ENCODE results near the gene DAB2IP.
"Not testable (repeated sequence)": the region's sequence is repeated elsewhere in the genome, so short reads cannot be mapped to it uniquely, and the experiment has no call there.

Gene DAB2IP

DNA sequence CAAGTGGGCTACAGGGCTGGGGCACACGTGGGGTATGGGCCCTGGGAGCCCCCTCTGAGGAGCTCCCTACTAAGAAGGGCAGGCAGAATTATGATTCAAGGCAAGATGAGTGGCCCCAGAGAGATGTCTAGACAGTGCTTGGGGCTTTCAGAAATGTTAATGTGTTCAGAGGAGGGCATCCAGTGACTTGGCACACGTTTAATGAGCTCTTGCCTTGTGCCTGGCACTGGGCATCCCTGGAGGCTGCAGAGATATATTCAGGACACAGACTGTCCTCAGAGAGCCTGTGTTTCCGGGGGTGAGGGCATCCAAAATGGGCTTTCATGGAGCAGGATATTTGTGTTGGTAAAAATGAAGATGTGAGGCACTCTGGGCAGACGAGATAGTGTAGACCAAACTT, 25.4 kb upstream of the DAB2IP start:
- DNase-seq, result no peak

DNA sequence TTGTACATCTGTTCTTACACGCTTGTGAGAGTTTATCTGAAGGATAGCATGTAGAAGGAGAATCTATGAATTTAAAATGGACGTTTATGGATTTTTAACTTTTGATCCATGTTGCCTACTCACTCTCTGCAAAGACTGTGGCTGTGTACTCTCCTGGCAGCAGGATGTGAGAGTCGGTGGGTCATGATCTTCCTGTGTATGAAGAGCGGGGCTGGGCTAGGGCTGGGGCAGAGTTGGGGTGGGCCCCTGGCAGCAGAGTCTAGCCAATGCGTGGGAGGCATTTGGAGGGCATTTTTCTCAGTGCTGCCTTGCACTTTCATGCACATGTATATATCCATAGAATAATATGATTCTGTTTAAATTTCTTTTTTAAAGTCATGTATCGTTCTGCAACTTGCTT, 24.0 kb upstream of the DAB2IP start:
- no peak for DNase-seq

DNA sequence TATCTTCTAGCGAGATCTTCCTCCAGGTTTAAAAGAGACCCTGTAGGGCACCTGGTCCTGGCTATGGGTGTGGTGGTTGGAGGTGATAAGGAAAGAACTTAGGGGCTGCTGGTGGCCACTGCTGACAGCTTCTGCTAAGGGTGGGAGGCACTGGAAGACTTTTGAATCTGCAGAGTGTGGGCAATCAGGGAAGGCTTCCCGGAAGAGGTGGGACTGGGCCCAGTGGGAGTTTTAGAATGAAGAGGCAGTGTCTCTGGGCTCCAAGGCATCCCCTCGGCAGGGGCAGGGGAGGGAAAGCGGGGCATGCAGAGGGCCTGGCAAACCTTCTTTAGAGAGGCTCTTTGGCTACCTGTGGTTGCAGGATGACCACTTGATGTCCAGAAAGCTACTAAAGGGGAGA, 23.0 kb upstream of the DAB2IP start:
- no peak for DNase-seq

DNA sequence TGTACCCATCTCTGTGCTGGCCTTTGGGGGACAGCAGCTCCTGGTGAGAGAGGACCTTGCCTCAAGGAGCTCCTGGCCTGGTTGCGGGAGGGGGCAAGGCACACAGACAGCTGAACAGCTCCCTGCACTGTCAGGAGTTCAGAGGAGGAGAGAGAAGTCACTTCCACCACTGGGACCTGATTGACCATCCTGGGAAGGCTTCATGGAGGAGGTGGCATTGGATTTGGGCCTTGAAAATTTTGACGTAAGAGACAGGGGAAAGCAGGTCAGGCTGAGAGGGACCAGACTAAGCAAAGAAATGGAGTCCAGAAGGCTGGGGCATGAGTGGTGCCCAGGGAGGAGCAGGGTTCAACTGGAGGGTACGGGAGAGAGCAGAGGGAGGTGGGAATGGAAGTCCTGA, 20.3 kb upstream of the DAB2IP start:
- no peak for DNase-seq

DNA sequence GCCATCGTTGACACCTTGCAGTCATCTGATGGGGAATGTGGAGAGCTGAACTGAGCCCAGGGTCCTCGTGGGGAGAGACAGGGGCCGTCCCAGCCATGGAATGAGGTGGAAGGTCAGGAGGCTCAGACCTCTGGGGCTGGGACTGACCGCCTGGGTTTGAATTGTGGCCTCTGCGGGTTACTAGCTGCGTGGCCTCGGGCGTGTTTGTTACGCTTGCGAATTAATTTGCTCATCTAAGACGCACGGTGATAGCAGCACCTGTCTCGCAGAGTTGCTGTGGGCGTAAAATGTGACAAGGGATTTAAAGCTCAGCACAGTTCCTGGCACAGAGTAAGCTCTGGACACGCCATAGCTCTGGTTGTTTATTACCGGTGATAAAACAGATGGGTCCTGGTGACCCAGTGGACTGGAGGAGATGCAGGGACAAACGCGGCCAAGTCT, 19.4 kb upstream of the DAB2IP start:
- no peak for DNase-seq

DNA sequence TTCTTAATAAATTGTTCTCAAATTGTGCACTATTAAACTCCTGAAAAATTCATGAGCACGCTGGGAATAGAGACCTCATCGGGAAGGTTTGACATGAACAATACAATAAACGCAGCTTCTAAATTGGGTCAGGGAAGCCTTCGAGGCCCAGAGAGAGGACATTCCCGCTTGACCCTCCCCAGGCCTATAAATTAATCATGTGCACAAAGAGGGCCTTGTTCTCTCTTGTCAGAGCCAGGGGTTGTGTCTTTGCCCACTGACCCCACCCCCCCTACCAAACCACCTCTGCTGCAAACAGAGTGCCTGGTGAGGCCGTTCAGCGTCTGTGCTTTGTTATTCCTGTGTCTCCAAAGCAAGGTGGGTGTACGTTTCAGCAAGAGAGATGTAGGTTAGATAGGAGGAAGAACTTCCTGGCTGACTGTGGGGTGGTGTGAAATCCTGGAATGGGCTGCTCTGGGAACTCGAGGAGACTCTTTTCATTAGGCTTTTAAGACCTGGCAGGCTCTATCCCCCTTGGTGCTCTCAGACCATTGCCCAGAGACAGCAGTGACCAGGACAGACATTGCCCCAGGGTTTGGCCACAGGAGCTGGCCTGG, 18.2 kb upstream of the DAB2IP start:
- DNase-seq, result no peak

DNA sequence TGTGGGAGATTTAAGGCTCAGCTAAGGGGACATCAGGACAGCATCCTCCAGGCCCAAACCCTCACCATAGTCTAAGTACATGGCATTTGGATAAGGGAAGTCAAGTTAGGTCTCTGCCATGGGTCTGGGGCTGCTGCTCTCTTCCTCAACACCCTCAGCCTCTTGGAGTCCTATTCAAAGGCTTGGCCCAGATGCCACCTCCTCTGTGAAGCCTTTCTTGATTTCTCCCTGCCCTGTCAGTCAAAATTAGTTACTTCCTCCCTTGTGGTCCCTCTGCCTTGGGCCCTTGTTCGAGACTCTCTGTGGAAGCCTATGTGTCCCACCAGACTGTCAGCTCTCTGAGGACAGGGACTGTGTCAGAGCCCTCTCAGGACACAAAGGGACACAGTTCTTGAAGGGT, 17.7 kb upstream of the DAB2IP start:
- DNase-seq, result no peak

DNA sequence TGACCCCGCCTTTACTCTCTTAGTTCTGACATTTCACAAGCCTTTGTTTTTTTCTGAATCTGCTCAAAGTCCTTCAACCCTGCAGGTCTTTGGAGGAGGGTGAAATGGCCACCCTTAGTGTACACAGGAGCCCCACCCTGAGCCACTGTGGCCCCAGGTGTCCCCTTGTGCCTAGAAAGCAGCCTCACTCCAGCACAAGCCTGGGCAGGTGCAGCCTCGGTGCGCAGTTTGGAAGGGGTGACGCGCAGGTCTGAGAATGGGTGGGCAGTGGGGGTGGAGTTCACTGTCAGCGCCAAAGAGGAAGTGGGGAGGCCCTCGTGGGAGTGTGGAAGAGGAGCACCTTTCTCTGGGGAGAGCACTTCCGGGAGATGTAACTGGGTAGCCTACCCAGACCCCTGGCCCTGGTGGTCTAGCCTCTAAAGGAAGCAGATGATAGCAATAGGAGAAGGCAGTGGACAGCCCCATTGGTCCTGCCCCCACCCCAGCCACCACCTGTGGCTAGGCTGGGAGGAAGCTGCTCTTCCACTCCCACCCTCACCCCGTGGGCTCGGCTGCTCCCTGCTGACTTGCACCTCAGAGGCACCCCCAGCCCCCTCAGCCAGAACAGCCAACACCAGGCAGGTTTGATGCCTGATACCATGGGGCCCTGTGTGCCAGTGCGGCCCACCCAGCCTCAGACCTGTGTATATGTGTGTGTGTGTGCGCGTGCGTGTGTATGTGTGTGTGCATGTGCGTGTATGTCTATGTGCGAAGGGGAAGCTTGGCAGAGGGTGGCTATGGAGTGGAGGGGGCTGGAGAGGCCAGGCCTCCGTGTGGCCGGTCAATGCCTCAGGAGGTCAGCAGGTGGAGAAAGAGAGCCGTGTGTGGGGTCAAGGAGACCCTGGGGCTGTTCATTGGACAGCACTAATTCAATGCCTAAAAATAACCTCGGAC, 16.8 kb upstream of the DAB2IP start:
- DNase-seq, result no peak

DNA sequence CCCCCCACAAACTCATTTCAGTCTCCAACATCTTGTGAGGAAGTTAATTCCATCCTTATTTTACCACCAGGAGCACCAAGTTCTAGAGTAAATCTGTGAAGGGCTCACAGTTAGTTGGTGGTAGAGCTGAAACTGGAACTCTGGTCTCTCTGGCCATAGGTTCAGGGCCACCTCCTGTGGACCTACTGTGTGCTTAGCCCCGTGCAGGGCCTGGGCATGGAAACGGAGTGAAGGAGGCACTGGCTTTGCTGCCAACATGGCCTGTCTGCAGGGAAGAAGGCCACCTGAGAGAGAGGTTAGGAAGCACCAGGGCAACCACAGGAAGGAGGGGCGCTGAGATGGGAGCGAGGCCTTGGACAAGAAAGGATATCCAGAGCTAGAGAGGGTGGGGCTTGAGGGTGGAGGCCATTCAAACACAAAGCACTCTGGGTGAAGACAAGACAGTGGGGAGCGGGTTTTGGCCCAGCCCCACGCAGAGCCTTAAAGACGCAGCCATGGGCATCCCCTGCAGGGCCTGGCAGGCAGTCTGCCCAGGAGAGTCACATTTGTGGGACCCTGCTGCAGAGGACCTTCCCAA, 16.0 kb upstream of the DAB2IP start:
- DNase-seq, result no peak

DNA sequence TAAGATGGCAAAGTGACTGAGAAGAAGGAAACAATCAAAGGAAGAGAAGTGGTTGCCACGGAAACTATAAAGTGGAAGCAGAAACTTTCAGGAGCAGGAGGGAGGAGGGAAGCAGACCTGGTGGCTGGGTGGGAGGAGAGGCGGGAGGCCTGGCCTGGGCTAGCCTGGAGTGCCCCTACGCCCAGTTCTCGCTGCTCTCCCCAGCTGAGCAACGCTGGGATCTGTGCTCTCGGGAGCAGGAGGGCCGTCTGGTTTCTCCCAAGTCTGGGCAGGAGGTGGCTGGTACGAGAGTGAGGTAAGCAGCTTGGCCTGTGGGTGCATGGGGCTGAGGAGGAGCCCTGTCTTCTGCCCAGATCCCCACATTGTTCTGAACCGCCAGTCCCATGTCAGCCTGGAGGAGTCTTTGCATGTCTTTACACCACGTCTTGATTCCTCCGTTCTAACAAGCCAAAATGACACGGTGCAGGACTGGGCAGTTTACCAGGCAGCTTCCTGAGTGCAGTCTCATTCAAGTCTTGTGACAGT, 15.0 kb upstream of the DAB2IP start:
- DNase-seq, result no peak

DNA sequence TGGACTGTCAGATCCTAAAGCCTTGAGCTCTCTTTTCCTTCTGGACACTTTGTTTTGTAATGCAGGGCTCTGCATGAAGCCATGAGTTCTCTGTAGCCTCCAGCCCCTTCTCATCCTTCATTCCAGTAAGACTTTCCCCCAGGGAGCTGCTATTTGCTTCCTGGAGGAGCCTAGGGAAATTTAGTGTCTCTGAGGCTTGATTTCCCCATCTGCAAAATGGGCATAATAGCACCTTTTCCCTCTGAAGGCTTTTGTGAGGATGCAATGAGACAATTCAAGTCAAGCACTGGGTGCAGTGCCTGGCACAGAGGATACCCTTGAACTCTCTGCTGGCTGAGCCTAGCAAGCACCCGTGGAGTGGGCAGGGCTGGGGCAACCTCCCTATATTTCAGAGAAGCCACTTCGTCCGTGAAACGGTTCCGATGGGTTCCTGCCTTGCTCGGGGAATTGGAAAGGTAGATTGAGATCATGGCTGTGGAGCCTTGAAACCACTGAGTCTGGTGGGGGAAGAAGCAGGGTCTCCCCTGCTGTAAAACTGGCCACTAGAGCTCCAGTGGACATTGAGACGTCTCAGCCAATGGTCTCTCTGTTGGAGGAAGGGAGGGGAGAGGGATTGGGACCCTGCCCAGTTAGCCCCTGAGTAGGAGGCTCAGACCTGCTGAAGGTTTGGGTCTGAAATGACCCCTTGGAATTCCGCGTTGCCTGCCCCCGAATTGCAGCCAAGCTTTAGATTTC, 14.3 kb upstream of the DAB2IP start:
- no peak for DNase-seq

DNA sequence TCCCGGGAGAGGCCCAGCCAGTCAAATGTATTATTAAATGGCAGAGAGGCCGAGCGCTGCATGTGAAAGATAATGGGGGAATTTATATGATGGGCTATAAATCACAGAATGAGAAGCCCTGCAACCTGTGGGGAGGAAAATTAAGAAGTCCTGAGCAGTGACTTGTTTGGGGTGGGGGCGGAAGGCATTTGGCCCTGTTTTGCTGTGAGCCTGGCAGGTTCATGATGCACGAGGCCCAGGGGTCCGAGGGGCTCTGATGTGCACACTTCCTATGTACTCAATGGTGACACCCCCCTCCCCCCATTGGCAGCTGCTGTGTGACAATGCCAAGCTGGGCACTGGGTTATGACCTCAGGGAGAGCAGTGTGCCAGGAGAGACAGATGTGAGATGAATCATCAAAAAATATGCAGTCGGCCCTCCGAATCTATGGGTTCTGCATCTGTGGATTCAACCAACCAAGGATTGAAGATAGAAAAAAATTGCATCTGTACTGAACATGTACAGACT, 13.7 kb upstream of the DAB2IP start:
- DNase-seq, result no peak

DNA sequence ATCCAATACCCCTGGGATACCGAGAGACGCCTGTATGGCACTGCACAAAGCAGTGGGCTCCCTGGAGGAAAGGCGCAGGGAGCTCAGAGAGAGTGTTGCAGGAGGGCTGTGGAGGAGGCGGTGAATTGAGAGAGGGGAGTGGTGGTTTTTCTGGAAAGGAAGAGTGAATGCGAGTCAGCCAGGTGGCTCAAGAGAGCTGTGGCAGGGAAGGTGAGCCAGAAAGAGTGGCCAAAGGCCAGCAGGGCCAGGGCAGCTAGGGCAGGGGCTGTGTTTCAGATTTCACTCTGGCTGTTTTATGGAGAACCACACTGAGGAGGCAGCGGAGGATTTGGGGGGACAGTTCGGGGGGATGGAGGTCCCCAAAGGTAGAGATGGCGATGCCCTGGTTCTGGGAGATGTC, 13.0 kb upstream of the DAB2IP start:
- no peak for DNase-seq

DNA sequence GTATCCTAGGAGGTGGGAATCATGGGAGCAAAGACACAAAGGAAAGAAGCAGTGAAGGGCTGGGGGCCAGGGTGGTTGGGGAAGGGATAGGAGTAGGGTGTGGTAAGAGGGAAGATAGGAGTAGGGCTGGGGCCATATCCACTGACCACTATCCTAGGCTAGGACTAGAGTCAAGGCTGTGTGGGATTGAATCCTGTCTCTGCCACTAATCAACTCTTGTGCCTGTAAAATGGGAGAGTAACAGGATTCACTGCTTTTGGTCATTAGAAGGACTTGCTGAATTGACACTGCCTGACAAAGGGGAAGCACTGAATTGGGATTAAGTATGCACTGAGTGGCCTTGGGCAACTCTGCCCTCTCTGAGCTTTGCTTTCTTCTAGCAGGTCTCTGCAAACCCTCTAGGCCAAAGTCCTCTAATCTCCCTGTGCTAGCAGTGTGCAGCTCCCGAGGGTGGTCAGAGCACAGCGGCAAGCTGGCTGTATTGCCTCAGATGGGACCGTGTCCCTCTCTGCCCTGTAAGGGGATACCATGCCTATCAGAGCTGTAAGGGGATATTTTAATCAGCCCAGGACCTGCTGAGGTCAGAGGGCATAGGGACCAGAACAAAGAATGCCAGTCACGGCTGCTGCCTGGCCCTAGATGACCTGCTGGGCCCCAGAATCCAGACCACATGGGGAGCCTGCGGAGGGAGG, 12.4 kb upstream of the DAB2IP start:
- no peak for DNase-seq

DNA sequence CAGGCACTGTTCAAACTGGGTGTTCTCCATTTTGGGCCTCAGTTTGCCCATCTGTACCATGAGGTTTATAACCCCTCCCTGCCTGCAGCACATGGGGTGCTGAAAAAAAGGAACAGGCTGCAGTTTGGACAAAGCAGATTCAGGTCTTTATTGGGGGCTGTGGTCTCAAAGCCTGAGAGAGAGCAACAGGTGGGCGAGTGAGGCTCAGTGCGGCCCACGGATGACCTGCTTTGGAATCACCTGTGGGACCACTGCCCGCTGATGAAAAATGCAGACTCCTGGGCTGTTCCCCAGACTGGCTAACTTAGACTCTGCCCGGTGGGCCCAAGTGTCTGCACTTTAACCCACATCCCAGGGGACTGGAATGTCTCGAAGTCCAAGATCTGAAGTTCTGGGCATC, 11.8 kb upstream of the DAB2IP start:
- no peak for DNase-seq

DNA sequence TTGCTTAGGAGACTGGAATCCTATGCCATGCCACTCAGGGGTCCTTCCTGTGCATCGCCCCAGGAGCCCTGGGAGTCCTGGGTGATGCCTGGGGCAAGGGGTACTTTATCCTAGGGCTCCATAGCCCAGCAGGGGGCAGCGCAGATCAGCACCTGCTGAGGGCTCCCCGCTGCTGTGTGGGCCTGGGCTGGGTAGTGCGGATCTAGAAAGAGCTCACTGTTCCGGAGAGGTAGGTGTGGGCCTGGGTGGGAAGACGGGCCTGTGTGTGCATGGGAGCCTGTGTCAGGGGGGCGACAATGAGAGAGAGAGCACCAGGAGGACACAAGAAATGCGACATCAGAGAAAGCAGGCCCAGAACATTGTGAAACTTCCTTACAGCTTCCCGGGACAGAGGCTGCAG, 11.4 kb upstream of the DAB2IP start:
- DNase-seq, result no peak

DNA sequence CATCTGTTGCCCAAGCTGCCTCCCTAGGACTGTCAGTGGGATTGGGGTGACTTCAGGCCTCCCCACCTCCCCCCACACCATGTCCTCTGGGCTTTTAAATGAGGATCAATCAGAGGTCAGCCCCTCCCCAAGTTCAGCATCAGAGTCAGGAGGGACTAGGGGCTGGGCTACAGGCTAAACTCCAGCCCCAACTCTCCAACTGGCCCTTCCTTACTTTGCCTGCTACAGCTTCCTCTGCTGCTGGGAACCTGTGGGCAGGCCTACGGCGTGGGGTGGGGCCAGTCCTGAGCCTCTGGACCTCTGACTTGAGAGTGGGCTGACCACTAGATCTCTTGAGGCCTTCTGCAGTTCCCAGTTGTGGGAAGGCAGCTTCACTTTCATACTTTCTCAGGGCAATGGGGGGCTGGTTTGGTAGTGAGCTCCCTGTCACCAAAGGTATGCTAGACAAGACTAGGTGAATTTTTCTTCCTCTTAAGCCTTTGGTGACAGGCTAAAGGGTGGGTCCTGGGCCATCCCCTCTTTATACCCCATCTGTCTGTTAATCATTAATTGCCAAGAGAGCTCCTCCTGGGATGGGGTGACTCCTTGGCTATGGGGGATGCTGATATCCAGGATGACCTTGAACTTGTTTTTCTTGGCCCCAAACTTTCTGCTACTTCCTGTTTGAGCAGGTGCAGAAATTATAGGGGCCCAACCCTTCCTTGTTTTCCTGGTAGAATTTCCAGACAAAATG, 10.8 kb upstream of the DAB2IP start:
- no peak for DNase-seq

DNA sequence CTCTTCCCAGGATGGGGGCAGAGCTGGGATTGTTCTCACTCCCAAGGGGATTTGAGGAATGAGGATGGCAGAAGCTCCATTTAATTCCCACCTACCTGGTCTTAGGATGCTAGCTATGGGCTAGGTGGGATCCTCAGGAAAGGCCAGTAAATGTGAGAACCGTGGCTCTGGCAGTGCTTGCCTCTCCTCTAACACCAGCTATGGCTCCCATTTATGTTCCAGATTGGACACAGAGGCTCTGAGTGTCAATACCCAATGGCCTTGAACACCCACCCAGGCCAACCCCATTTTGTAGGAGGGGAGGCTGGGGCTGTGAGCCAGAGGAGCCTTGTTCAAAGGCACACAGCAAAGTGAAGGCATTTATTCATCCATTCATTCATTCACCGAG, 10.2 kb upstream of the DAB2IP start:
- DNase-seq, result no peak

DNA sequence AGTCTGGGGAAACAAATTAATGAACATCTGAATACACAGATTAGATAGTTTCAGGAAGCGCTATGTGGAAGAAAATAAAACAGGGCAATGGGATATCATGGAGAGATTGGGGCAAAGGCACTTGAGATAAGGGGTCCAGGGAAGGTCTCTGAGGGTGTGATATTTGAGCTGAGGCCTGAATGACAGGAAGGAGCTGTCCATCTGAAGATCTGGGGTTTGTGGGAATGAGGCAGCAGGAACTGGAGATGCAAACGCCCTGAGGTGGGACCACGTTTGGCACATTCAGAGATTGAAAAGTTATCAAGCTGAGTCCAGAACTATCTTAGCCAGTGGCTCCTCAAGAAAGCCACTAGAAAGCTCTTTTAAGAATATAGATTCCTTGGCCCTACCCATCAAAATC, 8.7 kb upstream of the DAB2IP start:
- DNase-seq, result no peak

DNA sequence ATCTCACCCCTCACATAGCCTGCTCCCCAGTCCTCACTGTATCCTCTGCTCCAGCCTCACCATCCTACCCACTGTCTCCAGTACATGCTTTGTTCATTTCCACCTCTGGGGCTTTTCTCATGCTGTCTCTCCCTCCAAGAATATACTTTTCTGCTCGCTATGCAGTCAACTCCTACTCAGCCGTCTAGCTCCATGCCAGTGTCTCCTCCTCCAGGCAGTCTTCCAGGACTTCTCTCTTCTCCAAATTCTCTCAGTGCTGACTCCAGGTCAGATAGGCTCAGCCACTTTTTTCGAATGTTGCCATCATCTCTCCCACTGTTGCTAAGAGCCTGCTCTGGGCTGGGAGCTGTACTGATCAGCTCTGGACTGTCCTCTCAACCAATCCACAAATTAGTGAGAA, 8.0 kb upstream of the DAB2IP start:
- DNase-seq, result no peak

DNA sequence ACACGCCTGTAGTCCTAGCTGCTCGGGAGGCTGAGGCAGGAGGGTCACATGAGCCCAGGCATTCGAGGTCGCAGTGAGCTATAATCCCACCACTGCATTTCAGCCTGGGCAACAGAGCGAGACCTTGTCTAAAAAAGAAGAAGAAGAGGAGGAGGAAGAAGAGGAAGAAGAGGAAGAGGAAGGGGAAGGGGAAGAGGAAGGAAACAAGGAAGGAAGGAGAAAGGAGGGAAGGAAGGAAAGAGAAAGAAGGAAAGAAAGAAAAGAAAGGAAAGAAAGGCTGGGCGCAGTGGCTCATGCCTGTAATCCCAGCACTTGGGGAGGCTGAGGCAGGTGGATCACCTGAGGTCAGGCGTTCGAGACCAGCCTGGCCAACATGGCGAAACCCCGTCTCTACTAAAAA, 7.4 kb upstream of the DAB2IP start:
- DNase-seq, result not testable (repeated sequence)

DNA sequence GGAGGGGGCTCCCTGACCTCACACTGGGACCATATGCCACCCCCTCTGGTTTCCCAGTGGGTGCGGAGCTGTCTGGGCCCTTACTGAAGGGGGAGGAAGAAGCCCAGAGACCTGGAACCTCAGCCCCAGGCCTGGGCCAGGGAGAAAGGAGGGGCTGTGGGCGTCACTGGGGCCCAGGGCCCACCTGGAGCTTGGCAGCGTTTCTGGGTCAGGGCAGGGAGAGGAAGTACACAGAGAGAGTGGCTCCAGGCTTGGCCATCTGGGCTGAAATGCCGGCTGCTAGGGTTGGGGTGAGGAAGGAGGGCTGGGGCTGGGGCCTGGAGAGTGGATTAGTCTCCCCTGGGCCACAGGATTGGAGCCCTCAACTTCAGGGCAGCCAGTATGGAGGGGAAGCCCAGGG, 6.4 kb upstream of the DAB2IP start:
- no peak for DNase-seq

Measured in cortex of kidney (tissue), 1 donor.